Thyroid gland (tissue), 4 donors: ENCODE measurements around the gene WHRN. TPM values are rescaled to one million over a fixed set of nuclear protein-coding genes. Genes with fewer than 3 reads are reported as not detected.

Source experiments
- DNase-seq, 2 donors: peaks; one replicate each; pipeline ENCODE4 v3.0.0-alpha.2; 2019
- H3K27ac ChIP-seq, 3 donors: fragments of 200-600 bp; sonication (generic); 1 replicate in 2 of 3; 2 replicates in 1 of 3; pipeline ENCODE4 v1.5.1; 2016 to 2019; ENCODE audit warnings: mild to moderate bottlenecking in 1 of 3, moderate library complexity in 1 of 3
- H3K27me3 ChIP-seq: fragments of 200-600 bp; sonication (generic); one replicate; pipeline ENCODE4 v1.5.1; 2019
- H3K36me3 ChIP-seq, 2 donors: fragments of 200-600 bp; sonication (generic); one replicate each; pipeline ENCODE4 v1.5.1; 2016 to 2019
- H3K4me1 ChIP-seq, 2 donors: fragments of 200-600 bp; sonication (generic); one replicate each; pipeline ENCODE4 v1.5.1; 2017 to 2019
- H3K4me3 ChIP-seq, 3 donors: fragments of 200-600 bp; sonication (generic); replicated peaks in 1 of 3; 1 replicate in 2 of 3; 2 replicates in 1 of 3; pipeline ENCODE4 v1.5.1; 2016; ENCODE audit warnings: mild to moderate bottlenecking in 1 of 3
- H3K9me3 ChIP-seq: fragments of 200-600 bp; sonication (generic); one replicate; pipeline ENCODE4 v1.5.1; 2017
- CTCF ChIP-seq, 6 experiments: fragments of 200-600 bp in 3 of 6; fragments of 450-650 bp in 3 of 6; sonication (generic) in 3 of 6; IDR thresholded peaks; one replicate each; pipeline ENCODE4 v1.5.1; 2016 to 2019; ENCODE audit warnings: antibody characterized with exemption in 6 of 6, mild to moderate bottlenecking in 2 of 6, inconsistent platforms in 1 of 6, moderate library complexity in 1 of 6
- POLR2A ChIP-seq, 2 donors: fragments of 450-650 bp; IDR thresholded peaks; one replicate each; pipeline ENCODE4 v1.6.1; 2017; ENCODE audit warnings: antibody characterized with exemption in 2 of 2, mild to moderate bottlenecking in 2 of 2, moderate library complexity in 1 of 2
- WGBS, 2 donors: methylation state at CpG; one replicate each; pipeline ENCODE4 v1.1.5; 2017; 5-methylcytosine and 5-hydroxymethylcytosine counted together
- intact Hi-C: fragments of 100-400 bp; cut with DNase I; formaldehyde crosslinking; loops from one replicate; pipeline ENCODE4 v1.15.1; 2023
- total RNA-seq, 4 donors: library from RNA; depleted of rRNA; stranded (reverse); fragments of >200 nt; gene quantifications; one replicate each; pipeline ENCODE4 v1.2.3, GENCODE V29; 2016

WHRN gene
- total RNA-seq, 4 donors from 2014 or later: 7.4 to 13.0 (median 10.9) TPM

GRCh38 chr9:114522847-114523246 lies 17.6 kb upstream of the WHRN start:
- 73 to 89% methylated on average over 3 of the region's 3 CpGs for WGBS, 2 donors
- DNase-seq: no peak
- TF ChIP-seq CTCF (IDR thresholded peaks at IDR 0.05): no peak
- TF ChIP-seq POLR2A (IDR thresholded peaks at IDR 0.05): no peak
- Histone ChIP-seq H3K27ac (no peak overlapping the region), H3K4me1 (no peaks in the 10 kb centered on the region), H3K9me3 (no peaks in the 10 kb centered on the region), H3K4me3 (no peak overlapping the region), H3K27me3 (no peaks in the 10 kb centered on the region), H3K36me3 (no peaks in the 10 kb centered on the region)
- intact Hi-C loops: no loop called here

GRCh38 chr9:114522286-114522685 lies 17.0 kb upstream of the WHRN start:
- TF ChIP-seq POLR2A (IDR thresholded peaks at IDR 0.05): no peak
- TF ChIP-seq CTCF (IDR thresholded peaks at IDR 0.05): no peak
- Histone ChIP-seq H3K4me3 (no peak overlapping the region), H3K36me3 (no peaks in the 10 kb centered on the region), H3K9me3 (no peaks in the 10 kb centered on the region), H3K4me1 (no peaks in the 10 kb centered on the region), H3K27me3 (no peaks in the 10 kb centered on the region), H3K27ac (no peak overlapping the region)
- WGBS, 2 donors: 30% methylated on average over 2 of the region's 2 CpGs
- intact Hi-C loops: no loop called here
- DNase-seq: no peak

- no peaks in the 10 kb centered on the region for H3K9me3 ChIP-seq
- no peak overlapping the region for H3K27ac ChIP-seq
- H3K27me3 ChIP-seq: no peaks in the 10 kb centered on the region
- no peaks in the 10 kb centered on the region for H3K4me1 ChIP-seq
- TF ChIP-seq POLR2A (IDR thresholded peaks at IDR 0.05) (no peak), CTCF (IDR thresholded peaks at IDR 0.05) (no peak)
- intact Hi-C loops: no loop called here
- no peak overlapping the region for H3K4me3 ChIP-seq
- H3K36me3 ChIP-seq: no peaks in the 10 kb centered on the region
- no peak for DNase-seq
Observed at GRCh38 chr9:114521846-114522245, 16.6 kb upstream of the WHRN start.

- intact Hi-C loops: no loop called here
- DNase-seq: no peak
- Histone ChIP-seq H3K4me1 (no peaks in the 10 kb centered on the region), H3K9me3 (no peaks in the 10 kb centered on the region), H3K27ac (no peak overlapping the region), H3K27me3 (no peaks in the 10 kb centered on the region), H3K4me3 (no peak overlapping the region), H3K36me3 (no peaks in the 10 kb centered on the region)
- TF ChIP-seq POLR2A (IDR thresholded peaks at IDR 0.05) (no peak), CTCF (IDR thresholded peaks at IDR 0.05) (no peak)
- 76 to 90% methylated on average over 4 of the region's 4 CpGs for WGBS, 2 donors
Observed at GRCh38 chr9:114518599-114519022, 13.3 kb upstream of the WHRN start.

- no peaks in the 10 kb centered on the region for H3K36me3 ChIP-seq
- H3K27ac ChIP-seq: no peak overlapping the region
- no peaks in the 10 kb centered on the region for H3K27me3 ChIP-seq
- H3K4me1 ChIP-seq: no peaks in the 10 kb centered on the region
- intact Hi-C loops: no loop called here
- WGBS, 2 donors: 100% methylated on average over 1 of the region's 1 CpG
- DNase-seq: no peak
- H3K9me3 ChIP-seq: no peaks in the 10 kb centered on the region
- no peak overlapping the region for H3K4me3 ChIP-seq
- no peak for TF ChIP-seq POLR2A (IDR thresholded peaks at IDR 0.05)
- no peak for TF ChIP-seq CTCF (IDR thresholded peaks at IDR 0.05)
Observed at GRCh38 chr9:114518120-114518519, 12.8 kb upstream of the WHRN start.
